Stimulated activated CD4-positive, alpha-beta T cell treated with anti-CD3 and anti-CD28 coated beads, TNF-alpha, amount 100 ng/mL, for 24 hours (primary cell): ENCODE data around the gene FGFRL1.

Experiments used
- DNase-seq, 3 experiments: peaks; one replicate each; pipeline ENCODE4 v3.0.0-alpha.2; 2020; ENCODE audit warnings: low read depth in 3 of 3

Gene FGFRL1

GRCh38 chr4:1022739-1023066 lies 11.3 kb downstream of the FGFRL1 start:
- no peak for DNase-seq

- no peak for DNase-seq
These were observed 11.7 kb downstream of the FGFRL1 start for GRCh38 chr4:1023075-1023640.

- DNase-seq: no peak
These were observed 12.7 kb downstream of the FGFRL1 start for GRCh38 chr4:1023895-1024740.

GRCh38 chr4:1024882-1025545 lies 13.6 kb downstream of the FGFRL1 start:
- DNase-seq: no peak

GRCh38 chr4:1026115-1026514 lies 14.7 kb downstream of the FGFRL1 start:
- DNase-seq: peak in 1 of 3 experiments; percentile 58

GRCh38 chr4:1027219-1027914 lies 15.9 kb downstream of the FGFRL1 start:
- no peak for DNase-seq

GRCh38 chr4:1027915-1028238 lies 16.5 kb downstream of the FGFRL1 start:
- no peak for DNase-seq

GRCh38 chr4:1028574-1029220 lies 17.3 kb downstream of the FGFRL1 start:
- no peak for DNase-seq

- DNase-seq: no peak
These were observed 18.1 kb downstream of the FGFRL1 start for GRCh38 chr4:1029529-1029928.

GRCh38 chr4:1030031-1030430 lies 18.6 kb downstream of the FGFRL1 start:
- DNase-seq: no peak

- no peak for DNase-seq
These were observed 19.1 kb downstream of the FGFRL1 start for GRCh38 chr4:1030559-1030958.

- DNase-seq: no peak
These were observed 19.9 kb downstream of the FGFRL1 start for GRCh38 chr4:1031346-1031745.

- DNase-seq: no peak
These were observed 20.8 kb downstream of the FGFRL1 start for GRCh38 chr4:1031956-1032795.

- no peak for DNase-seq
These were observed 21.4 kb downstream of the FGFRL1 start for GRCh38 chr4:1032861-1033260.

- no peak for DNase-seq
These were observed 22.6 kb downstream of the FGFRL1 start for GRCh38 chr4:1033840-1034551.

GRCh38 chr4:1035510-1035909 lies 24.1 kb downstream of the FGFRL1 start:
- no peak for DNase-seq

GRCh38 chr4:1036095-1036494 lies 24.7 kb downstream of the FGFRL1 start:
- DNase-seq: no peak

- no peak for DNase-seq
These were observed 25.8 kb downstream of the FGFRL1 start for GRCh38 chr4:1036976-1037810.

GRCh38 chr4:1038948-1039492 lies 27.6 kb downstream of the FGFRL1 start:
- no peak for DNase-seq
